ENCODE data around the gene MRPS33. TPM values are rescaled to one million over a fixed set of nuclear protein-coding genes. Genes with fewer than 3 reads are reported as not detected.
"Not testable (repeated sequence)": the region's sequence is repeated elsewhere in the genome, so short reads cannot be mapped to it uniquely, and the experiment has no call there.

Gene MRPS33
- total RNA-seq, 2 experiments from 2014 or later = 101 to 104 TPM

- H3K9me3 Mint-ChIP-seq (ENCODE audit: low read depth); ATAC-seq; H3K36me3 Mint-ChIP-seq (ENCODE audit: low read depth); H3K4me1 Mint-ChIP-seq; DNase-seq; CTCF ChIA-PET; intact Hi-C loops (cut with DNase I, micrococcal nuclease); POLR2A ChIA-PET; H3K4me3 Mint-ChIP-seq; H3K27ac Mint-ChIP-seq: not testable (repeated sequence)
- H3K27me3 Mint-ChIP-seq = peaks cover 22% of the 10 kb centered on the region
Observed at GRCh38 chr7:141032539-141033323, 18.0 kb upstream of the MRPS33 start.

- DNase-seq (no peak), ATAC-seq (no peak)
- POLR2A ChIA-PET = no interaction called here
- Mint-ChIP-seq H3K9me3 (ENCODE audit: low read depth) (peaks cover 8% of the 10 kb centered on the region), H3K27me3 (peaks cover 19% of the 10 kb centered on the region), H3K27ac (no peak overlapping the region), H3K36me3 (ENCODE audit: low read depth) (peaks cover 4% of the 10 kb centered on the region), H3K4me3 (no peak overlapping the region), H3K4me1 (peaks cover 1% of the 10 kb centered on the region)
- intact Hi-C loops (cut with DNase I, micrococcal nuclease) = no loop called here
- CTCF ChIA-PET = no interaction called here
Observed at GRCh38 chr7:141028767-141029166, 14.0 kb upstream of the MRPS33 start.

- POLR2A ChIA-PET = interaction anchor here (0.6 kb wide), 1 partner anchor 12 kb away, joined by 3 read pairs; the partner anchor contains the start of gene MRPS33
- Mint-ChIP-seq H3K27me3 (peaks cover 13% of the 10 kb centered on the region), H3K27ac (no peak overlapping the region), H3K9me3 (ENCODE audit: low read depth) (peaks cover 8% of the 10 kb centered on the region), H3K4me3 (no peak overlapping the region), H3K36me3 (ENCODE audit: low read depth) (peaks cover 4% of the 10 kb centered on the region), H3K4me1 (peaks cover 12% of the 10 kb centered on the region)
- ATAC-seq (no peak), DNase-seq (no peak)
- CTCF ChIA-PET = interaction anchor here (0.6 to 1.0 kb wide), 3 partner anchors 45 to 395 kb away, joined by 3 to 4 read pairs (median 3); no protein-coding TSS in a partner anchor
- intact Hi-C loops (cut with DNase I, micrococcal nuclease) = no loop called here
Observed at GRCh38 chr7:141027043-141027442, 12.3 kb upstream of the MRPS33 start.

GRCh38 chr7:141024668-141025067 is 9.9 kb upstream of the MRPS33 start:
- POLR2A ChIA-PET = no interaction called here
- CTCF ChIA-PET = interaction anchor here (1.1 to 1.3 kb wide), 2 partner anchors 8 to 11 kb away, joined by 3 to 4 read pairs; no protein-coding TSS in a partner anchor
- intact Hi-C loops (cut with DNase I, micrococcal nuclease) = no loop called here
- Mint-ChIP-seq H3K9me3 (ENCODE audit: low read depth) (peaks cover 8% of the 10 kb centered on the region), H3K4me1 (peaks cover 12% of the 10 kb centered on the region), H3K36me3 (ENCODE audit: low read depth) (peaks cover 4% of the 10 kb centered on the region), H3K27ac (no peak overlapping the region), H3K4me3 (no peak overlapping the region), H3K27me3 (peaks cover 9% of the 10 kb centered on the region)
- DNase-seq (no peak), ATAC-seq (no peak)

GRCh38 chr7:141023295-141023694 is 8.5 kb upstream of the MRPS33 start:
- CTCF ChIA-PET = interaction anchor here (0.6 to 1.3 kb wide), 2 partner anchors 10 to 36 kb away, joined by 4 read pairs; no protein-coding TSS in a partner anchor
- POLR2A ChIA-PET = no interaction called here
- no peak overlapping the region for H3K4me3 Mint-ChIP-seq
- H3K9me3 Mint-ChIP-seq (ENCODE audit: low read depth) = peaks cover 6% of the 10 kb centered on the region
- H3K27me3 Mint-ChIP-seq = peaks cover 10% of the 10 kb centered on the region
- peak overlapping the region; percentile 11 for H3K27ac Mint-ChIP-seq
- no peak for ATAC-seq
- no peak for DNase-seq
- intact Hi-C loops (cut with DNase I, micrococcal nuclease) = no loop called here
- peaks cover 4% of the 10 kb centered on the region for H3K36me3 Mint-ChIP-seq (ENCODE audit: low read depth)
- H3K4me1 Mint-ChIP-seq = peaks cover 12% of the 10 kb centered on the region

GRCh38 chr7:141017555-141017954 is 2.8 kb upstream of the MRPS33 start:
- Mint-ChIP-seq H3K27ac (no peak overlapping the region), H3K27me3 (peaks cover 14% of the 10 kb centered on the region), H3K36me3 (ENCODE audit: low read depth) (no peaks in the 10 kb centered on the region), H3K4me3 (no peak overlapping the region), H3K9me3 (ENCODE audit: low read depth) (peaks cover 5% of the 10 kb centered on the region), H3K4me1 (peaks cover 20% of the 10 kb centered on the region)
- DNase-seq (no peak), ATAC-seq (no peak)
- ChIA-PET POLR2A (no interaction called here), CTCF (interaction anchor here (1.5 kb wide), 1 partner anchor 206 kb away, joined by 4 read pairs; no protein-coding TSS in a partner anchor)
- intact Hi-C loops (cut with DNase I, micrococcal nuclease) = loop anchor here in 1 of 2 experiments (10.0 kb wide), 2 partner anchors 293 to 843 kb away; partner anchors contain the start of gene KDM7A

- Mint-ChIP-seq H3K4me1 (peaks cover 30% of the 10 kb centered on the region), H3K27me3 (peaks cover 12% of the 10 kb centered on the region), H3K27ac (no peak overlapping the region), H3K36me3 (ENCODE audit: low read depth) (no peaks in the 10 kb centered on the region), H3K4me3 (no peak overlapping the region), H3K9me3 (ENCODE audit: low read depth) (peaks cover 5% of the 10 kb centered on the region)
- ChIA-PET POLR2A (interaction anchor here (0.6 kb wide), 1 partner anchor 287 kb away, joined by 5 read pairs; no protein-coding TSS in a partner anchor), CTCF (interaction anchor here (1.1 kb wide), 1 partner anchor 8 kb away, joined by 3 read pairs; no protein-coding TSS in a partner anchor)
- intact Hi-C loops (cut with DNase I, micrococcal nuclease) = loop anchor here in 1 of 2 experiments (10.0 kb wide), 2 partner anchors 292 to 842 kb away; partner anchors contain the start of gene KDM7A
- DNase-seq (no peak), ATAC-seq (no peak)
Observed at GRCh38 chr7:141016349-141016748, 1.6 kb upstream of the MRPS33 start.

- DNase-seq = no peak
- intact Hi-C loops (cut with DNase I, micrococcal nuclease) = loop anchor here (1.0 to 10.0 kb wide), 17 partner anchors 39 to 839 kb away; partner anchors contain the start of genes BRAF (in 2 of the 2), KDM7A (in 2 of the 2), NDUFB2 (in 2 of the 2) and AGK (in 1 of the 2)
- peaks cover 6% of the 10 kb centered on the region for H3K27me3 Mint-ChIP-seq
Observed at GRCh38 chr7:141014125-141014523, 628 bp downstream of the MRPS33 start.

GRCh38 chr7:141013345-141013715 is 1.4 kb downstream of the MRPS33 start:
- CTCF ChIA-PET = interaction anchor here (0.5 to 6.9 kb wide), 10 partner anchors 11 to 1442 kb away, joined by 3 to 66 read pairs (median 3); partner anchors contain the start of gene SSBP1
- Mint-ChIP-seq H3K4me3 (peak overlapping the region; percentile 96), H3K27ac (peak overlapping the region; percentile 99), H3K27me3 (peaks cover 4% of the 10 kb centered on the region), H3K36me3 (ENCODE audit: low read depth) (peaks cover 11% of the 10 kb centered on the region), H3K4me1 (peaks cover 32% of the 10 kb centered on the region), H3K9me3 (ENCODE audit: low read depth) (peaks cover 5% of the 10 kb centered on the region)
- POLR2A ChIA-PET = no interaction called here
- DNase-seq (no peak), ATAC-seq (no peak)
- intact Hi-C loops (cut with DNase I, micrococcal nuclease) = loop anchor here (5.0 to 10.0 kb wide), 6 partner anchors 111 to 839 kb away; partner anchors contain the start of genes KDM7A (in 1 of the 2) and SLC37A3 (in 1 of the 2)

More at GRCh38 chr7:141014125-141014523, 628 bp downstream of the MRPS33 start:
- Mint-ChIP-seq H3K9me3 (ENCODE audit: low read depth) (peaks cover 5% of the 10 kb centered on the region), H3K4me1 (peaks cover 32% of the 10 kb centered on the region), H3K27ac (peak overlapping the region; percentile 99), H3K36me3 (ENCODE audit: low read depth) (peaks cover 11% of the 10 kb centered on the region), H3K4me3 (peak overlapping the region; percentile 96)
- POLR2A ChIA-PET = interaction anchor here (0.6 to 1.4 kb wide), 4 partner anchors 203 to 1838 kb away, joined by 3 to 4 read pairs (median 3); partner anchors contain the start of gene SSBP1
- CTCF ChIA-PET = interaction anchor here (0.5 to 6.9 kb wide), 9 partner anchors 10 to 638 kb away, joined by 3 to 66 read pairs (median 4); no protein-coding TSS in a partner anchor
- ATAC-seq = peak; percentile 1

- Mint-ChIP-seq H3K27ac (peak overlapping the region; percentile 99), H3K9me3 (ENCODE audit: low read depth) (peaks cover 5% of the 10 kb centered on the region), H3K27me3 (peaks cover 3% of the 10 kb centered on the region), H3K4me3 (peak overlapping the region; percentile 96), H3K36me3 (ENCODE audit: low read depth) (peaks cover 14% of the 10 kb centered on the region), H3K4me1 (peaks cover 32% of the 10 kb centered on the region)
- intact Hi-C loops (cut with DNase I, micrococcal nuclease) = loop anchor here (1.0 to 10.0 kb wide), 10 partner anchors 111 to 838 kb away; partner anchors contain the start of genes ADCK2 (in 1 of the 2), KDM7A (in 1 of the 2), MKRN1 (in 1 of the 2) and SLC37A3 (in 1 of the 2)
- no peak for DNase-seq
- CTCF ChIA-PET = interaction anchor here (0.6 to 6.9 kb wide), 8 partner anchors 11 to 1442 kb away, joined by 3 to 66 read pairs (median 3); partner anchors contain the start of gene SSBP1
- ATAC-seq = peak; percentile 51
- POLR2A ChIA-PET = interaction anchor here (0.7 to 1.9 kb wide), 2 partner anchors 85 to 202 kb away, joined by 3 to 8 read pairs; no protein-coding TSS in a partner anchor
Observed at GRCh38 chr7:141012696-141013344, 1.9 kb downstream of the MRPS33 start.
